Measurements from ENCODE around the gene PRSS2. TPM values are rescaled to one million over a fixed set of nuclear protein-coding genes. Genes with fewer than 3 reads are reported as not detected.
"Not testable (repeated sequence)": the region's sequence is repeated elsewhere in the genome, so short reads cannot be mapped to it uniquely, and the experiment has no call there.

Gene PRSS2
- total and polyA plus RNA-seq, 2 donors = 1.8 to 23.1 TPM

DNA sequence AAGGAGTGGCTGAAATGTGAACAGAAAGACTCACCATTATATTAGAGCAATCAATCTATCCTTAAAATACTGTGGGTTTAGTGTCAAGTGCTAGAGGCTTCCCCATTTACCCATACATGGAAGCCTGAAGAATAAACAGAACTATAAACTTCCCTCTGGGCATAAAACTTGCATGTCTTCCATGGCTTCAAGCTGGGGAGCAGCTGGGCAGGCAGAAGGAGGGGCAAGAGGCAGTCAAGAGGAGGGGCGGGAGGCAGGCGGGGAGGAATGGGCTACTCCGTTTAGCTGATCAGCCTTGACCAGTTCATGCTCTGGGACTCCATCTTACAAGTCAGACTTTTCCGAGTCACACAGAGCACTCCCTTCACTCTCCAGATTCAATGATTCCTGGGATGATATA is 25.0 kb upstream of the PRSS2 start:
- peaks cover 0 to 15% of the 10 kb centered on the region in 2 donors for H3K4me1 ChIP-seq (ENCODE audit: control insufficient read depth in 2 of 2, insufficient read depth in 2 of 2, low read length in 2 of 2)
- no peaks in the 10 kb centered on the region for H3K27me3 ChIP-seq (ENCODE audit: control insufficient read depth in 2 of 2, insufficient read depth in 1 of 2, low read length in 1 of 2)
- H3K9me3 ChIP-seq (ENCODE audit: control insufficient read depth in 2 of 2, insufficient read depth in 1 of 2, low read length in 1 of 2) = no peaks in the 10 kb centered on the region
- H3K36me3 ChIP-seq (ENCODE audit: control insufficient read depth in 2 of 2, insufficient read depth in 2 of 2, low read length in 1 of 2) = no peaks in the 10 kb centered on the region
- no peak overlapping the region for H3K4me3 ChIP-seq (ENCODE audit: low read length in 2 of 2)
- H3K27ac ChIP-seq (ENCODE audit: low read depth in 1 of 2, low read length in 1 of 2) = no peak overlapping the region
- DNase-seq (ENCODE audit: low read depth in 6 of 9, low spot score in 9 of 9) = no peak
- 94% methylated on average over 4 of the region's 4 CpGs for WGBS

DNA sequence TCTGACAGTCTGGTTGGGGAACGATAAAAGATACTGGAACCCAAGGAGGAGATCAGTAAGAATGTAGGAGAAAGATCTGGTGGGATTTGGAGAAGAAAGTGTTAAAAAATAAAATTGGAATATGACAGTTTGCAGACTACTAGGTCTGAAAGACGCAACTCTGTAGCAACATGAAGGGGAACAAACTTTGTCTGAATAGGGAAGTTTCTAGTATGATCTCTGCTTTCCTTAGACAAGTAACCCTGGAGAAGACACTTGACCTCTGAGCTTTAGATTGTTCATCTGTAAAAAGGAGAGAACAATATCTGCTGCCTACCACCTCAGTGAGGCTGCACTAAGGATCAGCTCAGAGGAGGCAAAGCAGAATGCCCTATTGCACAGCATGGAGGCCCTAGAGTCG is 24.5 kb upstream of the PRSS2 start:
- Histone ChIP-seq H3K27ac (ENCODE audit: low read depth in 1 of 2, low read length in 1 of 2) (no peak overlapping the region), H3K4me3 (ENCODE audit: low read length in 2 of 2) (no peak overlapping the region), H3K9me3 (ENCODE audit: control insufficient read depth in 2 of 2, insufficient read depth in 1 of 2, low read length in 1 of 2) (no peaks in the 10 kb centered on the region), H3K36me3 (ENCODE audit: control insufficient read depth in 2 of 2, insufficient read depth in 2 of 2, low read length in 1 of 2) (no peaks in the 10 kb centered on the region), H3K4me1 (ENCODE audit: control insufficient read depth in 2 of 2, insufficient read depth in 2 of 2, low read length in 2 of 2) (peaks cover 0 to 13% of the 10 kb centered on the region in 2 donors), H3K27me3 (ENCODE audit: control insufficient read depth in 2 of 2, insufficient read depth in 1 of 2, low read length in 1 of 2) (no peaks in the 10 kb centered on the region)
- DNase-seq (ENCODE audit: low read depth in 6 of 9, low spot score in 9 of 9) = no peak
- WGBS = 98% methylated on average over 3 of the region's 3 CpGs

- peaks cover 0 to 10% of the 10 kb centered on the region in 2 donors for H3K4me1 ChIP-seq (ENCODE audit: control insufficient read depth in 2 of 2, insufficient read depth in 2 of 2, low read length in 2 of 2)
- 94% methylated on average over 2 of the region's 2 CpGs for whole genome bisulfite sequencing
- not testable (repeated sequence) for H3K27ac ChIP-seq (ENCODE audit: low read depth in 1 of 2, low read length in 1 of 2); DNase-seq (ENCODE audit: low read depth in 6 of 9, low spot score in 9 of 9); H3K9me3 ChIP-seq (ENCODE audit: control insufficient read depth in 2 of 2, insufficient read depth in 1 of 2, low read length in 1 of 2); H3K27me3 ChIP-seq (ENCODE audit: control insufficient read depth in 2 of 2, insufficient read depth in 1 of 2, low read length in 1 of 2); H3K4me3 ChIP-seq (ENCODE audit: low read length in 2 of 2); H3K36me3 ChIP-seq (ENCODE audit: control insufficient read depth in 2 of 2, insufficient read depth in 2 of 2, low read length in 1 of 2)
Measured at GRCh38 chr7:142748410-142748809, 22.4 kb upstream of the PRSS2 start.

GRCh38 chr7:142749218-142749993 is 21.4 kb upstream of the PRSS2 start, which contains the start of gene PRSS1:
TSS of gene PRSS1 (plus strand) at chr7:142749472. CDS start at chr7:142749485, 13 bp downstream.
- Histone ChIP-seq H3K27me3 (ENCODE audit: control insufficient read depth in 2 of 2, insufficient read depth in 1 of 2, low read length in 1 of 2) (no peaks in the 10 kb centered on the region), H3K27ac (ENCODE audit: low read depth in 1 of 2, low read length in 1 of 2) (no peak within 1 kb of the TSS), H3K4me3 (ENCODE audit: low read length in 2 of 2) (no peak within 1 kb of the TSS), H3K4me1 (ENCODE audit: control insufficient read depth in 2 of 2, insufficient read depth in 2 of 2, low read length in 2 of 2) (peaks cover 0 to 10% of the 10 kb centered on the region in 2 donors), H3K36me3 (ENCODE audit: control insufficient read depth in 2 of 2, insufficient read depth in 2 of 2, low read length in 1 of 2) (no peaks in the 10 kb centered on the region), H3K9me3 (ENCODE audit: control insufficient read depth in 2 of 2, insufficient read depth in 1 of 2, low read length in 1 of 2) (no peaks in the 10 kb centered on the region)
- peak in 1 of 9 donors; percentile 7 for DNase-seq (ENCODE audit: low read depth in 6 of 9, low spot score in 9 of 9)
- WGBS = 83% methylated on average over 11 of the region's 11 CpGs

GRCh38 chr7:142750321-142750938 is 20.3 kb upstream of the PRSS2 start:
- H3K4me3 ChIP-seq (ENCODE audit: low read length in 2 of 2) = no peak overlapping the region
- H3K36me3 ChIP-seq (ENCODE audit: control insufficient read depth in 2 of 2, insufficient read depth in 2 of 2, low read length in 1 of 2) = no peaks in the 10 kb centered on the region
- H3K9me3 ChIP-seq (ENCODE audit: control insufficient read depth in 2 of 2, insufficient read depth in 1 of 2, low read length in 1 of 2) = no peaks in the 10 kb centered on the region
- no peak for DNase-seq (ENCODE audit: low read depth in 6 of 9, low spot score in 9 of 9)
- no peak overlapping the region for H3K27ac ChIP-seq (ENCODE audit: low read depth in 1 of 2, low read length in 1 of 2)
- 88% methylated on average over 9 of the region's 9 CpGs for WGBS
- peaks cover 0 to 10% of the 10 kb centered on the region in 2 donors for H3K4me1 ChIP-seq (ENCODE audit: control insufficient read depth in 2 of 2, insufficient read depth in 2 of 2, low read length in 2 of 2)
- no peaks in the 10 kb centered on the region for H3K27me3 ChIP-seq (ENCODE audit: control insufficient read depth in 2 of 2, insufficient read depth in 1 of 2, low read length in 1 of 2)

DNA sequence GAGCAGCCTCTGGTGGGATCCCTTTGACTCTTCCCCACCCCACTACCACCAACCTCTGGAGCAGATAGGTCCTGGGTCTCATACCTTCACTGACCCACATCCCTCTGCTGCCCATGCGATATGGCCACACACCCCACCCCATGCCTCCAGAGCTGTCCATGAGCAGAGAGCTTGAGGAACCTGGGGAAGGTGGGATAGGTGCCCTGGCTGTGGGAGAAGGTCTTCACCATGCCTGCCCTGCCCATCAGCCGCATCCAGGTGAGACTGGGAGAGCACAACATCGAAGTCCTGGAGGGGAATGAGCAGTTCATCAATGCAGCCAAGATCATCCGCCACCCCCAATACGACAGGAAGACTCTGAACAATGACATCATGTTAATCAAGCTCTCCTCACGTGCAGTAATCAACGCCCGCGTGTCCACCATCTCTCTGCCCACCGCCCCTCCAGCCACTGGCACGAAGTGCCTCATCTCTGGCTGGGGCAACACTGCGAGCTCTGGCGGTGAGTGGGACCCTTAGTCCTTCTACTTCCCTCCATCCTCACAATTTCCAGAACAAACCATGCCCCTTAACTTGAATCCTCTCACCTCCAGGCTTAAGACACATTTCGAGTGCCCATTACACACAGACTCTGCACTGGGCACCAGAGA is 19.1 kb upstream of the PRSS2 start:
- peaks cover 0 to 10% of the 10 kb centered on the region in 2 donors for H3K4me1 ChIP-seq (ENCODE audit: control insufficient read depth in 2 of 2, insufficient read depth in 2 of 2, low read length in 2 of 2)
- H3K27ac ChIP-seq (ENCODE audit: low read depth in 1 of 2, low read length in 1 of 2); H3K9me3 ChIP-seq (ENCODE audit: control insufficient read depth in 2 of 2, insufficient read depth in 1 of 2, low read length in 1 of 2); H3K27me3 ChIP-seq (ENCODE audit: control insufficient read depth in 2 of 2, insufficient read depth in 1 of 2, low read length in 1 of 2); DNase-seq (ENCODE audit: low read depth in 6 of 9, low spot score in 9 of 9); H3K4me3 ChIP-seq (ENCODE audit: low read length in 2 of 2); H3K36me3 ChIP-seq (ENCODE audit: control insufficient read depth in 2 of 2, insufficient read depth in 2 of 2, low read length in 1 of 2): not testable (repeated sequence)
- 96% methylated on average over 14 of the region's 14 CpGs for WGBS

DNA sequence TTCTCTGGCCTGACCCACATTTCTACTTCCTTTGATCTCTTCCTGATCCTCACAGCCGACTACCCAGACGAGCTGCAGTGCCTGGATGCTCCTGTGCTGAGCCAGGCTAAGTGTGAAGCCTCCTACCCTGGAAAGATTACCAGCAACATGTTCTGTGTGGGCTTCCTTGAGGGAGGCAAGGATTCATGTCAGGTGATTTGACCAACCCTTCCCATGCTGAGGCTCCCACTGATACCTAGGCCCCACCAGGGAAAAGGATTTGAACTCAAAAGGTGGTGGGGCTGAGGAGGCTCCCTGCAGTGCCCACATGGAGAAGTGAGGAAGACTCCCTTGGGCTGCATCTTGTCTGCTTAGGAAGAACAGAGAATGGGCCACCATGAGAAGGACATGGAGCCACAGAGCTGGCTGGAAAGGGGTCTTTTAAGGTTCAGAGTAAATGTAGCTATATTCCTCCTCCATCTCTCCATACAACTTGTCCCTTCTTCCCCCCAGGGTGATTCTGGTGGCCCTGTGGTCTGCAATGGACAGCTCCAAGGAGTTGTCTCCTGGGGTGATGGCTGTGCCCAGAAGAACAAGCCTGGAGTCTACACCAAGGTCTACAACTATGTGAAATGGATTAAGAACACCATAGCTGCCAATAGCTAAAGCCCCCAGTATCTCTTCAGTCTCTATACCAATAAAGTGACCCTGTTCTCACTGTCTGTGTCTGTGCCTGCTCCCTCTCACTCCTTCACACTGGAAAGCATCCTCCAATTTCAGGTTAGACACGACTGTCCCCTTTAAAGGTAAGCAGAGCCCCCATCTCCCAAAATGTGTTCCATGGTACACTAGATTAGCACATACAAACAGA is 18.2 kb upstream of the PRSS2 start:
- 83% methylated on average over 3 of the region's 3 CpGs for WGBS
- peaks cover 0 to 10% of the 10 kb centered on the region in 2 donors for H3K4me1 ChIP-seq (ENCODE audit: control insufficient read depth in 2 of 2, insufficient read depth in 2 of 2, low read length in 2 of 2)
- no peaks in the 10 kb centered on the region for H3K36me3 ChIP-seq (ENCODE audit: control insufficient read depth in 2 of 2, insufficient read depth in 2 of 2, low read length in 1 of 2)
- H3K9me3 ChIP-seq (ENCODE audit: control insufficient read depth in 2 of 2, insufficient read depth in 1 of 2, low read length in 1 of 2) = no peaks in the 10 kb centered on the region
- H3K27ac ChIP-seq (ENCODE audit: low read depth in 1 of 2, low read length in 1 of 2) = no peak overlapping the region
- DNase-seq (ENCODE audit: low read depth in 6 of 9, low spot score in 9 of 9) = no peak
- no peaks in the 10 kb centered on the region for H3K27me3 ChIP-seq (ENCODE audit: control insufficient read depth in 2 of 2, insufficient read depth in 1 of 2, low read length in 1 of 2)
- no peak overlapping the region for H3K4me3 ChIP-seq (ENCODE audit: low read length in 2 of 2)

DNA sequence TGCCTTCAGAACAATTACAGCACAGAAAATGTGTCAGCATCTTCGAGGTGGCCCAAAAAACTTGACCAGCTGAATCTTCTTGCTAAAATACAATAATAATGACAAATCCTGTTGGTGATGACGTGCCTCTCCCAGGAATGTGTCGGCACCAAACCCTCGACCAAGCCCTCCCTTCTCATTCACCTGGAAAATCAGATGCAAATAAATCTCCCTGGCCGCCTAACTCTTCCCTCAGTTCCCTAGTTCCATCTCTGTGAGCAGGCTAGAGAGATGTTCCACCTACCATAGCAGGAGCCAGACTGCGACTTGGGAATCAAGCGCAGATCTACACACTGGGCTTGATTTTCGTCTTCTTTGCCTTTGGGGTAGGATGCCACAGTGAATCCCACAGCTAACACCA is 17.4 kb upstream of the PRSS2 start:
- 69% methylated on average over 8 of the region's 8 CpGs for WGBS
- no peak overlapping the region for H3K27ac ChIP-seq (ENCODE audit: low read depth in 1 of 2, low read length in 1 of 2)
- no peaks in the 10 kb centered on the region for H3K36me3 ChIP-seq (ENCODE audit: control insufficient read depth in 2 of 2, insufficient read depth in 2 of 2, low read length in 1 of 2)
- peaks cover 0 to 10% of the 10 kb centered on the region in 2 donors for H3K4me1 ChIP-seq (ENCODE audit: control insufficient read depth in 2 of 2, insufficient read depth in 2 of 2, low read length in 2 of 2)
- no peaks in the 10 kb centered on the region for H3K27me3 ChIP-seq (ENCODE audit: control insufficient read depth in 2 of 2, insufficient read depth in 1 of 2, low read length in 1 of 2)
- no peaks in the 10 kb centered on the region for H3K9me3 ChIP-seq (ENCODE audit: control insufficient read depth in 2 of 2, insufficient read depth in 1 of 2, low read length in 1 of 2)
- no peak overlapping the region for H3K4me3 ChIP-seq (ENCODE audit: low read length in 2 of 2)
- DNase-seq (ENCODE audit: low read depth in 6 of 9, low spot score in 9 of 9) = no peak
